Esophagus muscularis mucosa (tissue), 4 donors: ENCODE results near the gene OAS2. TPM values are rescaled to one million over a fixed set of nuclear protein-coding genes. Genes with fewer than 3 reads are reported as not detected.

Experiments used
- DNase-seq: peaks from one replicate; pipeline ENCODE4 v3.0.0-alpha.2; 2017; ENCODE audit errors: extremely low spot score
- H3K27ac ChIP-seq, 4 donors: fragments of 200-600 bp; sonication (generic); replicated peaks in 1 of 4; 1 replicate in 3 of 4; 2 replicates in 1 of 4; pipeline ENCODE4 v1.5.1; 2016 to 2019; ENCODE audit warnings: mild to moderate bottlenecking in 1 of 4
- H3K27me3 ChIP-seq, 4 donors: fragments of 200-600 bp; sonication (generic); one replicate each; pipeline versions ENCODE4 v1.5.1 to v1.6.0; 2016 to 2019
- H3K36me3 ChIP-seq, 4 donors: fragments of 200-600 bp; sonication (generic); one replicate each; pipeline ENCODE4 v1.5.1; 2016 to 2019
- H3K4me1 ChIP-seq, 4 donors: fragments of 200-600 bp; sonication (generic); one replicate each; pipeline ENCODE4 v1.5.1; 2016 to 2019
- H3K4me3 ChIP-seq, 4 donors: fragments of 200-600 bp; sonication (generic); 1 replicate in 2 of 4; 2 replicates in 2 of 4; pipeline ENCODE4 v1.5.1; 2016 to 2019; ENCODE audit warnings: mild to moderate bottlenecking in 4 of 4, moderate library complexity in 1 of 4
- H3K9me3 ChIP-seq, 4 donors: fragments of 200-600 bp; sonication (generic); 1 replicate in 3 of 4; 2 replicates in 1 of 4; pipeline ENCODE4 v1.5.1; 2016 to 2019
- CTCF ChIP-seq, 3 experiments: fragments of 200-600 bp in 2 of 3; fragments of 450-650 bp in 1 of 3; sonication (generic) in 2 of 3; IDR thresholded peaks; one replicate each; pipeline ENCODE4 v1.5.1; 2017 to 2019; ENCODE audit warnings: antibody characterized with exemption in 3 of 3, mild to moderate bottlenecking in 2 of 3, moderate library complexity in 1 of 3
- EP300 ChIP-seq: sonication (generic); formaldehyde crosslinking; IDR thresholded peaks from one replicate; pipeline ENCODE4 v1.6.1; 2017; ENCODE audit warnings: antibody characterized with exemption
- POLR2A ChIP-seq: fragments of 450-650 bp; IDR thresholded peaks from one replicate; pipeline ENCODE4 v1.6.1; 2017; ENCODE audit warnings: antibody characterized with exemption, moderate library complexity, mild to moderate bottlenecking, low read depth
- POLR2AphosphoS5 ChIP-seq, 2 donors: sonication (generic); formaldehyde crosslinking; IDR thresholded peaks; one replicate each; pipeline ENCODE4 v1.6.1; 2017; ENCODE audit warnings: antibody characterized with exemption in 2 of 2
- WGBS: methylation state at CpG from one replicate; pipeline ENCODE4 v1.1.5; 2018; 5-methylcytosine and 5-hydroxymethylcytosine counted together
- intact Hi-C: fragments of 100-400 bp; cut with DNase I; formaldehyde crosslinking; loops from one replicate; pipeline ENCODE4 v1.15.1; 2023
- total RNA-seq, 4 donors: library from RNA; depleted of rRNA; stranded (reverse); fragments of >200 nt; gene quantifications; one replicate each; pipeline versions ENCODE4 v1.1.0 to v1.2.1, GENCODE V29; 2016

The OAS2 gene
- total RNA-seq, 4 donors from 2014 or later, result 4.8 to 9.1 (median 7.4) TPM

GRCh38 chr12:112963227-112963861 is 15.0 kb upstream of the OAS2 start:
- 88% methylated on average over 14 of the region's 14 CpGs for WGBS
- no peak overlapping the region for H3K4me3 ChIP-seq
- H3K27me3 ChIP-seq, result no peaks in the 10 kb centered on the region
- H3K9me3 ChIP-seq, result peaks cover 0 to 12% (median 4%) of the 10 kb centered on the region in 4 donors
- TF ChIP-seq CTCF (IDR thresholded peaks at IDR 0.05) (no peak), POLR2AphosphoS5 (IDR thresholded peaks at IDR 0.05) (no peak), POLR2A (no peak), EP300 (no peak)
- peaks cover 12 to 97% (median 70%) of the 10 kb centered on the region in 4 donors for H3K36me3 ChIP-seq
- no peak overlapping the region for H3K27ac ChIP-seq
- H3K4me1 ChIP-seq, result no peaks in the 10 kb centered on the region
- intact Hi-C loops, result no loop called here
- DNase-seq, result peak; percentile 37

- peaks cover 0 to 5% (median 2%) of the 10 kb centered on the region in 4 donors for H3K9me3 ChIP-seq
- H3K36me3 ChIP-seq, result peaks cover 12 to 97% (median 70%) of the 10 kb centered on the region in 4 donors
- no peak overlapping the region for H3K27ac ChIP-seq
- intact Hi-C loops, result no loop called here
- TF ChIP-seq CTCF (IDR thresholded peaks at IDR 0.05) (no peak), POLR2AphosphoS5 (IDR thresholded peaks at IDR 0.05) (no peak), EP300 (no peak), POLR2A (no peak)
- no peaks in the 10 kb centered on the region for H3K4me1 ChIP-seq
- no peak for DNase-seq
- WGBS, result 100% methylated on average over 6 of the region's 6 CpGs
- H3K4me3 ChIP-seq, result no peak overlapping the region
- no peaks in the 10 kb centered on the region for H3K27me3 ChIP-seq
These were observed 14.2 kb upstream of the OAS2 start for GRCh38 chr12:112964067-112964670.

DNA sequence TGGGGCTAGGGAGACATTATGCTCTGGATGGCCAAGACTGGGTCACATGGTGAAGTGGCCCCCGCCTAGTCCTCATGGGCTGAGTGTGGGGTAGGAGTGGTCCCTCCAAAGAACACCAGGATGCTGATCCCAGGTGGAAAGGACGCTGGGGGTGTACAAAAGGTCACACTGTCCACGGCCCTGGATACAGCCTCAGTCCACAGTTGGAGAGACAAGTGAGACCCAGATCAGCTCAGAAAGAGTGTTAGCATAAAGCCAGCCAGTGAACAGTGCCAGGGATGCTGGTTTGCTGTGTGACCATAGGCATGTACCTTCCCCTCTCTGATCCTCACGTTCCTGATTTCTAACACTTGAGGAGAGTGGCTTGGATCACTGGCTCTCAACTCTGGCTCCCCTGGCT is 13.4 kb upstream of the OAS2 start:
- Histone ChIP-seq H3K36me3 (peaks cover 12 to 100% (median 69%) of the 10 kb centered on the region in 4 donors), H3K4me3 (no peak overlapping the region), H3K4me1 (no peaks in the 10 kb centered on the region), H3K27ac (no peak overlapping the region), H3K9me3 (no peaks in the 10 kb centered on the region), H3K27me3 (no peaks in the 10 kb centered on the region)
- intact Hi-C loops, result no loop called here
- 92% methylated on average over 4 of the region's 4 CpGs for WGBS
- DNase-seq, result peak; percentile 60
- TF ChIP-seq EP300, result no peak
- TF ChIP-seq CTCF (IDR thresholded peaks at IDR 0.05), result no peak
- no peak for TF ChIP-seq POLR2AphosphoS5 (IDR thresholded peaks at IDR 0.05)

DNA sequence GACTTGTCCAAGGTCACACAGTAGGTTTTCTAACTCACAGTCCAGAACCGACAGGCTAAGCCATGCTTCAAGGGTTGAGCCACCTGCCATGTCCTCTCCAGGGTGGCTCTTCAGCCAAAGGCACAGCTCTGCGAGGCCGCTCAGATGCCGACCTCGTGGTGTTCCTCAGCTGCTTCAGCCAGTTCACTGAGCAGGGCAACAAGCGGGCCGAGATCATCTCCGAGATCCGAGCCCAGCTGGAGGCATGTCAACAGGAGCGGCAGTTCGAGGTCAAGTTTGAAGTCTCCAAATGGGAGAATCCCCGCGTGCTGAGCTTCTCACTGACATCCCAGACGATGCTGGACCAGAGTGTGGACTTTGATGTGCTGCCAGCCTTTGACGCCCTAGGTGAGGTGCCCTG is 12.7 kb upstream of the OAS2 start:
- no peaks in the 10 kb centered on the region for H3K4me1 ChIP-seq
- DNase-seq, result peak; percentile 78
- TF ChIP-seq POLR2A (no peak), CTCF (IDR thresholded peaks at IDR 0.05) (no peak), EP300 (no peak), POLR2AphosphoS5 (IDR thresholded peaks at IDR 0.05) (no peak)
- no peaks in the 10 kb centered on the region for H3K9me3 ChIP-seq
- no peaks in the 10 kb centered on the region for H3K27me3 ChIP-seq
- 89% methylated on average over 15 of the region's 15 CpGs for WGBS
- peaks cover 12 to 100% (median 69%) of the 10 kb centered on the region in 4 donors for H3K36me3 ChIP-seq
- intact Hi-C loops, result no loop called here
- H3K27ac ChIP-seq, result no peak overlapping the region
- no peak overlapping the region for H3K4me3 ChIP-seq
